Chondrocyte (in vitro differentiated cells): ENCODE measurements around the gene WIPF2. TPM values are rescaled to one million over a fixed set of nuclear protein-coding genes. Genes with fewer than 3 reads are reported as not detected.
"Not testable (repeated sequence)": the region's sequence is repeated elsewhere in the genome, so short reads cannot be mapped to it uniquely, and the experiment has no call there.

Source experiments
- DNase-seq: peaks from one replicate; pipeline ENCODE4 v3.0.0; 2021; ENCODE audit warnings: mixed read lengths, low spot score
- H3K27ac Mint-ChIP-seq: one replicate; pipeline ENCODE4 v1.8.0; 2021; ENCODE audit warnings: mild to moderate bottlenecking, moderate library complexity, mixed read lengths; ENCODE audit not compliant: unreplicated experiment
- H3K27me3 Mint-ChIP-seq: 2 replicates; pipeline ENCODE4 v1.8.0; 2021; ENCODE audit warnings: low read depth, mixed read lengths
- H3K36me3 Mint-ChIP-seq: 2 replicates; pipeline ENCODE4 v1.8.0; 2021; ENCODE audit warnings: low read depth, mixed read lengths
- H3K4me1 Mint-ChIP-seq: 2 replicates; pipeline ENCODE4 v1.8.0; 2021; ENCODE audit warnings: low read depth, mild to moderate bottlenecking, mixed read lengths
- H3K4me3 Mint-ChIP-seq: one replicate; pipeline ENCODE4 v1.8.0; 2021; ENCODE audit warnings: mild to moderate bottlenecking, moderate library complexity, mixed read lengths; ENCODE audit not compliant: unreplicated experiment
- H3K9me3 Mint-ChIP-seq: 2 replicates; pipeline ENCODE4 v1.8.0; 2021; ENCODE audit warnings: low read depth, mixed read lengths
- CTCF ChIP-seq: fragments of 200-600 bp; sonication (generic); IDR thresholded peaks from 2 replicates; pipeline ENCODE4 v1.5.0; 2021; ENCODE audit warnings: antibody characterized with exemption, mild to moderate bottlenecking, moderate library complexity
- total RNA-seq: library from RNA; stranded (reverse); gene quantifications from 3 replicates; pipeline ENCODE4 v1.2.1, GENCODE V29; 2021

Gene WIPF2
- total RNA-seq, 1 donor from 2014 or later: 28.3 TPM

GRCh38 chr17:40219594-40220338 is 662 bp downstream of the WIPF2 start:
- TF ChIP-seq CTCF: no peak
- Mint-ChIP-seq H3K4me3 (peak overlapping the region; percentile 90), H3K36me3 (no peaks in the 10 kb centered on the region), H3K27me3 (no peaks in the 10 kb centered on the region), H3K27ac (peak overlapping the region; percentile 100), H3K9me3 (no peaks in the 10 kb centered on the region), H3K4me1 (peaks cover 34% of the 10 kb centered on the region)
- DNase-seq: no peak

GRCh38 chr17:40224718-40225550 is 5.8 kb downstream of the WIPF2 start:
- H3K4me1 Mint-ChIP-seq: peaks cover 25% of the 10 kb centered on the region
- H3K27ac Mint-ChIP-seq: peak overlapping the region; percentile 25
- H3K36me3 Mint-ChIP-seq: peaks cover 3% of the 10 kb centered on the region
- no peaks in the 10 kb centered on the region for H3K27me3 Mint-ChIP-seq
- DNase-seq: no peak
- H3K9me3 Mint-ChIP-seq: no peaks in the 10 kb centered on the region
- H3K4me3 Mint-ChIP-seq: no peak overlapping the region
- TF ChIP-seq CTCF: no peak

GRCh38 chr17:40229146-40229545 is 10.0 kb downstream of the WIPF2 start:
- H3K27ac Mint-ChIP-seq, H3K27me3 Mint-ChIP-seq, DNase-seq, H3K4me1 Mint-ChIP-seq, H3K4me3 Mint-ChIP-seq, H3K9me3 Mint-ChIP-seq: not testable (repeated sequence)
- peaks cover 11% of the 10 kb centered on the region for H3K36me3 Mint-ChIP-seq

GRCh38 chr17:40230670-40231069 is 11.6 kb downstream of the WIPF2 start:
- Mint-ChIP-seq H3K4me3 (no peak overlapping the region), H3K4me1 (no peaks in the 10 kb centered on the region), H3K27me3 (no peaks in the 10 kb centered on the region), H3K9me3 (no peaks in the 10 kb centered on the region), H3K27ac (no peak overlapping the region), H3K36me3 (peaks cover 16% of the 10 kb centered on the region)
- no peak for TF ChIP-seq CTCF
- DNase-seq: no peak

- H3K36me3 Mint-ChIP-seq: peaks cover 16% of the 10 kb centered on the region
- H3K4me3 Mint-ChIP-seq, DNase-seq, H3K27ac Mint-ChIP-seq, H3K4me1 Mint-ChIP-seq, H3K9me3 Mint-ChIP-seq, H3K27me3 Mint-ChIP-seq: not testable (repeated sequence)
Observed at GRCh38 chr17:40231928-40232327, 12.8 kb downstream of the WIPF2 start.

- DNase-seq: no peak
- peak overlapping the region; percentile 39 for H3K27ac Mint-ChIP-seq
Observed at GRCh38 chr17:40241252-40241834, 22.2 kb downstream of the WIPF2 start.

More at GRCh38 chr17:40241252-40241834, 22.2 kb downstream of the WIPF2 start:
- TF ChIP-seq CTCF: no peak
- Mint-ChIP-seq H3K4me3 (no peak overlapping the region), H3K27me3 (no peaks in the 10 kb centered on the region), H3K4me1 (peaks cover 28% of the 10 kb centered on the region), H3K36me3 (no peaks in the 10 kb centered on the region), H3K9me3 (no peaks in the 10 kb centered on the region)
